Tibial artery (tissue), 4 donors: ENCODE results near the gene DDX31.

Source experiments
- DNase-seq, 2 donors: peaks; one replicate each; pipeline ENCODE4 v3.0.0-alpha.2; 2019
- H3K27ac ChIP-seq, 2 donors: fragments of 200-600 bp; sonication (generic) in 1 of 2; 1 replicate in 1 of 2; 2 replicates in 1 of 2; pipeline ENCODE4 v1.5.1; 2018 to 2019; ENCODE audit warnings: mild to moderate bottlenecking in 1 of 2
- H3K27me3 ChIP-seq, 2 donors: fragments of 200-600 bp; sonication (generic) in 1 of 2; one replicate each; pipeline versions ENCODE4 v1.5.1 to v1.6.0; 2016 to 2019
- H3K36me3 ChIP-seq, 3 donors: fragments of 200-600 bp; sonication (generic) in 2 of 3; one replicate each; pipeline ENCODE4 v1.5.1; 2016 to 2019; ENCODE audit warnings: mild to moderate bottlenecking in 2 of 3
- H3K4me1 ChIP-seq, 4 donors: fragments of 200-600 bp; sonication (generic) in 2 of 4; 1 replicate in 3 of 4; 2 replicates in 1 of 4; pipeline ENCODE4 v1.5.1; 2016 to 2019
- H3K4me3 ChIP-seq, 2 donors: fragments of 200-600 bp; sonication (generic) in 1 of 2; 1 replicate in 1 of 2; 2 replicates in 1 of 2; pipeline ENCODE4 v1.5.1; 2018 to 2019; ENCODE audit warnings: mild to moderate bottlenecking in 2 of 2
- H3K9me3 ChIP-seq, 3 donors: fragments of 200-600 bp; sonication (generic) in 1 of 3; one replicate each; pipeline ENCODE4 v1.5.1; 2016 to 2019
- CTCF ChIP-seq, 2 experiments: fragments of 200-600 bp in 1 of 2; fragments of 450-650 bp in 1 of 2; IDR thresholded peaks; one replicate each; pipeline ENCODE4 v1.5.1; 2017 to 2019; ENCODE audit warnings: antibody characterized with exemption in 2 of 2, mild to moderate bottlenecking in 1 of 2, moderate library complexity in 1 of 2
- intact Hi-C: fragments of 100-400 bp; cut with DNase I; formaldehyde crosslinking; loops from one replicate; pipeline ENCODE4 v1.15.0; 2023; ENCODE audit warnings: low total_unique reads

DDX31 gene

DNA sequence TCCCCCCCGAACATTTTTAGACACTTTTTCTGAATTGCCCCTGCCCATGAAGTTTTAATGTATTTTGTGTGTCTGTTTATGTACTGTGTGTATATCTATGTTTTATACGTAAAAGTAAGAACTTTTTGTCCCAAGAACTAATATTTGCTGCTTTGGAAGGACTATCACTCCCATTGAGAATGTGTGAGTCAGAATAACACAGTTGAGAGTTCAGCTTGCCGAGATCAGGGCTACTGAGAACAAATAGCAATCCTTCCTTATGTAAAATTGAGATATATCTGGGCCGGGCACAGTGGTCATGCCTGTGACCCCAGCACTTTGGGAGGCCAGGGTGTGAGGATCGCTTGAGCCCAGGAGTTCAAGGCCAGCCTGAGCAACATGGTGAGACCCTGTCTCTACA, 11.8 kb upstream of the DDX31 start:
- Histone ChIP-seq H3K9me3 (no peaks in the 10 kb centered on the region), H3K4me1 (no peaks in the 10 kb centered on the region), H3K4me3 (no peak overlapping the region), H3K27me3 (no peaks in the 10 kb centered on the region), H3K27ac (no peak overlapping the region), H3K36me3 (peaks cover 53 to 70% (median 59%) of the 10 kb centered on the region in 3 donors)
- no peak for DNase-seq
- no peak for TF ChIP-seq CTCF (IDR thresholded peaks at IDR 0.05)
- intact Hi-C loops = no loop called here

DNA sequence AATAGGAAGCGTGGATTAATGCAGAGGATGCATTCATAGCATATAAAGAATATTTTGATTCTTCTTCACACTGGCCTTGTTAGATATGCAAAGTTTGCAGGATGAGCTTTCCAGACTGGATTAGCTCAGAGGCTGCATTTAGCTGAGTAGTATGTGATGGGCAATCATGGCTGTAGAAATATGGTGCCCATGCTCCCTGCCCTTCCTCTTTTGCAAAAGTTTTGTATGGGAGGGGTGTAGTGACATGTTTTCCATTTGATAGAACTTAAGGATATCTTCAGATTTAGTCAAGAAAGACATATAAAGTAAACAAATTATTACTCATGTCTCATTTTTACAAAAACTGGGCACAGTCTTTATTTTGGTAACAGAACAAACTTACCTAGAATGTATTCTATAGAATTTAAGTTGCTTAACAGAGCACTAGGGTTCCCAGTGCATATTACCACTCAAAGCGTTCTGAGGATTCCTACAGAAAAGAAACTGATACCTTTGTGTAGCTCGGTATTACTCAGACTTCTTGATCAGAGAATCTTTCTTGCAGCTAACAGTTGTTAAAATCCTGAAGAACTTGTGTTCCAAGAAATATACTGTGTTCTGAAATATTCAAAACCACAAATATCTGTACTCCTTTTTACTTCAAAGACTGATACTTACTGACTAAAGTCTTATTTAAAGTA, 10.3 kb upstream of the DDX31 start:
- H3K4me3 ChIP-seq = no peak overlapping the region
- no peaks in the 10 kb centered on the region for H3K9me3 ChIP-seq
- no peak overlapping the region for H3K27ac ChIP-seq
- no peak for DNase-seq
- peaks cover 0 to 5% (median 1%) of the 10 kb centered on the region in 4 donors for H3K4me1 ChIP-seq
- TF ChIP-seq CTCF (IDR thresholded peaks at IDR 0.05) = no peak
- intact Hi-C loops = loop anchor here (10.0 kb wide), 1 partner anchor 195 kb away; the partner anchor contains the start of genes AK8 and SPACA9
- no peaks in the 10 kb centered on the region for H3K27me3 ChIP-seq
- H3K36me3 ChIP-seq = peaks cover 43 to 56% (median 44%) of the 10 kb centered on the region in 3 donors

DNA sequence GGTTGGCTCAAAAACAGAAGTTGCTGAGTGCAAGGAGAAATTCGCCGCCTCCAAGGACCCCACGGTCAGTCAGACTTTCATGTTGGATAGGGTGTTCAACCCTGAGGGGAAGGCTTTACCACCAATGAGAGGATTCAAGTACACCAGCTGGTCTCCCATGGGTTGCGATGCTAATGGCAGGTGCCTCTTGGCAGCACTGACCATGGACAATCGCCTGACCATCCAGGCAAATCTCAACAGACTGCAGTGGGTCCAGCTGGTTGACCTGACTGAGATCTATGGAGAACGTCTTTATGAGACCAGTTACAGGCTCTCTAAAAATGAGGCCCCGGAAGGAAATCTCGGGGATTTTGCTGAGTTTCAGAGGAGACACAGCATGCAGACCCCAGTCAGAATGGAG, 8.2 kb upstream of the DDX31 start:
- peaks cover 0 to 24% (median 4%) of the 10 kb centered on the region in 4 donors for H3K4me1 ChIP-seq
- H3K9me3 ChIP-seq = no peaks in the 10 kb centered on the region
- no peak overlapping the region for H3K4me3 ChIP-seq
- intact Hi-C loops = loop anchor here (10.0 kb wide), 1 partner anchor 197 kb away; the partner anchor contains the start of genes AK8 and SPACA9
- H3K36me3 ChIP-seq = peaks cover 26 to 36% (median 31%) of the 10 kb centered on the region in 3 donors
- DNase-seq = no peak
- no peaks in the 10 kb centered on the region for H3K27me3 ChIP-seq
- no peak overlapping the region for H3K27ac ChIP-seq
- TF ChIP-seq CTCF (IDR thresholded peaks at IDR 0.05) = no peak

DNA sequence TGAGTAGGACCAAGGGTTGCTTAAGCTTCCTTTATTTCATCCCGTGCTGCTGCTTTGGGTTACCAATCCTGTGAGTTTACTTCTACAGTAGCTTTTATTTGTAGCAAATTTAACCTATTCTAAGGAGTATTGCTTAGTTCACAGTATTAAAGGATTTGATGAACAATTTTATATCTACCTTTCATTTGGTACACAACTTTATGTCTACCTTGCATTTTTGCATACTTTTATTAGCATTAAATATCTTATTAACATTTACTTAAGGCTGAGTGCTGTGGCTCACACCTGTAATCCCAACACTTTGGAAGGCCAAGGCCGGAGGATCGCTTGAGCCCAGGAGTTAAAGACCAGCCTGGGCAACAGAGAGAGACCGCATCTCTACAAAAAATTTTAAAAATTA, 4.7 kb upstream of the DDX31 start:
- peaks cover 0 to 46% (median 23%) of the 10 kb centered on the region in 4 donors for H3K4me1 ChIP-seq
- intact Hi-C loops = loop anchor here (10.0 kb wide), 1 partner anchor 200 kb away; the partner anchor contains the start of genes AK8 and SPACA9

GRCh38 chr9:132673355-132673754, 3.6 kb upstream of the DDX31 start:
- no peaks in the 10 kb centered on the region for H3K9me3 ChIP-seq
- DNase-seq = no peak
- intact Hi-C loops = loop anchor here (10.0 kb wide), 1 partner anchor 201 kb away; the partner anchor contains the start of genes AK8 and SPACA9
- no peak for TF ChIP-seq CTCF (IDR thresholded peaks at IDR 0.05)
- no peak overlapping the region for H3K27ac ChIP-seq
- peaks cover 6 to 7% (median 7%) of the 10 kb centered on the region in 3 donors for H3K36me3 ChIP-seq
- no peak overlapping the region for H3K4me3 ChIP-seq
- H3K27me3 ChIP-seq = no peaks in the 10 kb centered on the region
- peaks cover 0 to 54% (median 23%) of the 10 kb centered on the region in 4 donors for H3K4me1 ChIP-seq

More for the DNA sequence above, 4.7 kb upstream of the DDX31 start:
- peaks cover 17 to 18% (median 18%) of the 10 kb centered on the region in 3 donors for H3K36me3 ChIP-seq
- H3K27me3 ChIP-seq = no peaks in the 10 kb centered on the region
- no peak overlapping the region for H3K4me3 ChIP-seq
- TF ChIP-seq CTCF (IDR thresholded peaks at IDR 0.05) = no peak
- no peaks in the 10 kb centered on the region for H3K9me3 ChIP-seq
- no peak overlapping the region for H3K27ac ChIP-seq
- no peak for DNase-seq
